ENCODE measurements around the gene VSTM2B. TPM values are rescaled to one million over a fixed set of nuclear protein-coding genes. Genes with fewer than 3 reads are reported as not detected.

Gene VSTM2B
- total and polyA plus RNA-seq, 2 of the 13 experiments (the other 11 are each of a cell fraction or from before 2014, with no cell fraction given), result not detected

DNA sequence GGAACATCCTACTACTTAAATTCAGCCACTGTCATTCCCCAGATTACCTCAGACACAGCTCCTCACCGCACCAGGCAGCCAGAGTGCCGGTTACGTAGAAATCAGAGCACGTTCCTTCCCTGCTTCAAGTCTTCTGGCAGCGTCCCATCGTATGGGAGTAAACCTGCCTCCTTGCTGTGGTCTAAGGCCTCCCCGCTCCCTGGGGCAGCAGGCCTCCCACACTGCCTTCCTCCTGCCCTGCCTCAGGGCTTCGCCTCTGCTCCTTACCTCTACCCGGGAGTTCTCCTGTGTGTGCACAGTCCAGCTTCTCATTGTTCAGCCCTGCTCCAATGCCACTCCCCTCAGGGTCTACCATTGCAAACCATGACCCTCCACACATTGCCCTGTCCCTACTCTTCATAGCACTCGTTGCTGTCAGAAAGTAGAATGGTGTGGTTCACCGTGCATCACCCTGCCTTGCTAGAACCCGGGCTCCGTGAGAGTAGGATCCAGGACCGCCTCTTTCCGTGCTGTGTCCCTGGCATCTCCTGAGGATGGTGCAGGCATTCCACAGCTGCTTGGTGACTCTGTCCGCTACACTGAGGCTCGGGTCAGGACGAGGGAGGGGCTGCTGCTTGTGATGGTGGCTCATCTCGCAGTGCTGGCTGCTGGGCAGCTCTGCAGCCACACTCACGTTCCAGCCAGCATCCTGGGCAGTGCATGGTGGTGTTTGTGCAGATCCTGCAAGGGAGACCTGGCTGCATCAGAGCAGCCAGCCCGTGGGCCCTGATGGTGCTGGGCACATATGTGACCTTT lies 87.2 kb downstream of the VSTM2B start (continued):
- TF ChIP-seq, protein P1, sequence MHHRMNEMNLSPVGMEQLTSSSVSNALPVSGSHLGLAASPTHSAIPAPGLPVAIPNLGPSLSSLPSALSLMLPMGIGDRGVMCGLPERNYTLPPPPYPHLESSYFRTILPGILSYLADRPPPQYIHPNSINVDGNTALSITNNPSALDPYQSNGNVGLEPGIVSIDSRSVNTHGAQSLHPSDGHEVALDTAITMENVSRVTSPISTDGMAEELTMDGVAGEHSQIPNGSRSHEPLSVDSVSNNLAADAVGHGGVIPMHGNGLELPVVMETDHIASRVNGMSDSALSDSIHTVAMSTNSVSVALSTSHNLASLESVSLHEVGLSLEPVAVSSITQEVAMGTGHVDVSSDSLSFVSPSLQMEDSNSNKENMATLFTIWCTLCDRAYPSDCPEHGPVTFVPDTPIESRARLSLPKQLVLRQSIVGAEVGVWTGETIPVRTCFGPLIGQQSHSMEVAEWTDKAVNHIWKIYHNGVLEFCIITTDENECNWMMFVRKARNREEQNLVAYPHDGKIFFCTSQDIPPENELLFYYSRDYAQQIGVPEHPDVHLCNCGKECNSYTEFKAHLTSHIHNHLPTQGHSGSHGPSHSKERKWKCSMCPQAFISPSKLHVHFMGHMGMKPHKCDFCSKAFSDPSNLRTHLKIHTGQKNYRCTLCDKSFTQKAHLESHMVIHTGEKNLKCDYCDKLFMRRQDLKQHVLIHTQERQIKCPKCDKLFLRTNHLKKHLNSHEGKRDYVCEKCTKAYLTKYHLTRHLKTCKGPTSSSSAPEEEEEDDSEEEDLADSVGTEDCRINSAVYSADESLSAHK (CRISPR knock-in tag; IDR thresholded peaks at IDR 0.05; ENCODE audit: borderline replicate concordance), result no peak
- TF ChIP-seq ZNF644 (CRISPR knock-in tag; IDR thresholded peaks at IDR 0.05; ENCODE audit: low read depth), result no peak
- TF ChIP-seq ZNF607 (CRISPR knock-in tag; IDR thresholded peaks at IDR 0.05; ENCODE audit: borderline replicate concordance), result no peak
- TF ChIP-seq, protein P2, sequence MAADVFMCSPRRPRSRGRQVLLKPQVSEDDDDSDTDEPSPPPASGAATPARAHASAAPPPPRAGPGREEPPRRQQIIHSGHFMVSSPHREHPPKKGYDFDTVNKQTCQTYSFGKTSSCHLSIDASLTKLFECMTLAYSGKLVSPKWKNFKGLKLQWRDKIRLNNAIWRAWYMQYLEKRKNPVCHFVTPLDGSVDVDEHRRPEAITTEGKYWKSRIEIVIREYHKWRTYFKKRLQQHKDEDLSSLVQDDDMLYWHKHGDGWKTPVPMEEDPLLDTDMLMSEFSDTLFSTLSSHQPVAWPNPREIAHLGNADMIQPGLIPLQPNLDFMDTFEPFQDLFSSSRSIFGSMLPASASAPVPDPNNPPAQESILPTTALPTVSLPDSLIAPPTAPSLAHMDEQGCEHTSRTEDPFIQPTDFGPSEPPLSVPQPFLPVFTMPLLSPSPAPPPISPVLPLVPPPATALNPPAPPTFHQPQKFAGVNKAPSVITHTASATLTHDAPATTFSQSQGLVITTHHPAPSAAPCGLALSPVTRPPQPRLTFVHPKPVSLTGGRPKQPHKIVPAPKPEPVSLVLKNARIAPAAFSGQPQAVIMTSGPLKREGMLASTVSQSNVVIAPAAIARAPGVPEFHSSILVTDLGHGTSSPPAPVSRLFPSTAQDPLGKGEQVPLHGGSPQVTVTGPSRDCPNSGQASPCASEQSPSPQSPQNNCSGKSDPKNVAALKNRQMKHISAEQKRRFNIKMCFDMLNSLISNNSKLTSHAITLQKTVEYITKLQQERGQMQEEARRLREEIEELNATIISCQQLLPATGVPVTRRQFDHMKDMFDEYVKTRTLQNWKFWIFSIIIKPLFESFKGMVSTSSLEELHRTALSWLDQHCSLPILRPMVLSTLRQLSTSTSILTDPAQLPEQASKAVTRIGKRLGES (CRISPR knock-in tag; IDR thresholded peaks at IDR 0.05; ENCODE audit: borderline replicate concordance), result no peak
- TF ChIP-seq, protein P3, sequence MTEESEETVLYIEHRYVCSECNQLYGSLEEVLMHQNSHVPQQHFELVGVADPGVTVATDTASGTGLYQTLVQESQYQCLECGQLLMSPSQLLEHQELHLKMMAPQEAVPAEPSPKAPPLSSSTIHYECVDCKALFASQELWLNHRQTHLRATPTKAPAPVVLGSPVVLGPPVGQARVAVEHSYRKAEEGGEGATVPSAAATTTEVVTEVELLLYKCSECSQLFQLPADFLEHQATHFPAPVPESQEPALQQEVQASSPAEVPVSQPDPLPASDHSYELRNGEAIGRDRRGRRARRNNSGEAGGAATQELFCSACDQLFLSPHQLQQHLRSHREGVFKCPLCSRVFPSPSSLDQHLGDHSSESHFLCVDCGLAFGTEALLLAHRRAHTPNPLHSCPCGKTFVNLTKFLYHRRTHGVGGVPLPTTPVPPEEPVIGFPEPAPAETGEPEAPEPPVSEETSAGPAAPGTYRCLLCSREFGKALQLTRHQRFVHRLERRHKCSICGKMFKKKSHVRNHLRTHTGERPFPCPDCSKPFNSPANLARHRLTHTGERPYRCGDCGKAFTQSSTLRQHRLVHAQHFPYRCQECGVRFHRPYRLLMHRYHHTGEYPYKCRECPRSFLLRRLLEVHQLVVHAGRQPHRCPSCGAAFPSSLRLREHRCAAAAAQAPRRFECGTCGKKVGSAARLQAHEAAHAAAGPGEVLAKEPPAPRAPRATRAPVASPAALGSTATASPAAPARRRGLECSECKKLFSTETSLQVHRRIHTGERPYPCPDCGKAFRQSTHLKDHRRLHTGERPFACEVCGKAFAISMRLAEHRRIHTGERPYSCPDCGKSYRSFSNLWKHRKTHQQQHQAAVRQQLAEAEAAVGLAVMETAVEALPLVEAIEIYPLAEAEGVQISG (CRISPR knock-in tag; IDR thresholded peaks at IDR 0.05), result no peak
- no peak for TF ChIP-seq GZF1 (CRISPR knock-in tag; IDR thresholded peaks at IDR 0.05)
- TF ChIP-seq ZNF879 (CRISPR knock-in tag; IDR thresholded peaks at IDR 0.05), result no peak
